OCI-LY1 (cell line): ENCODE measurements around the gene ABR.

Experiments used
- H2AFZ ChIP-seq: fragments of 200-600 bp; sonication (generic), shearing (Covaris generic); 2 replicates; pipeline ENCODE4 v1.6.0; 2014; ENCODE audit warnings: antibody characterized with exemption, mild to moderate bottlenecking, low read length
- H3F3A ChIP-seq: fragments of 200-600 bp; sonication (generic), shearing (Covaris generic); 2 replicates; pipeline ENCODE4 v1.6.0; 2014; ENCODE audit warnings: mild to moderate bottlenecking, antibody characterized with exemption, low read length, moderate library complexity; ENCODE audit not compliant: insufficient read depth
- H3K27ac ChIP-seq: fragments of 200-600 bp; sonication (generic); 2 replicates; pipeline ENCODE4 v1.5.1; 2014; ENCODE audit warnings: low read length, mixed run types, mild to moderate bottlenecking, low read depth; ENCODE audit not compliant: poor library complexity, severe bottlenecking
- H3K27me3 ChIP-seq: fragments of 200-600 bp; sonication (generic); 2 replicates; pipeline ENCODE4 v1.6.0; 2014; ENCODE audit warnings: antibody characterized with exemption, mild to moderate bottlenecking, low read length, moderate library complexity; ENCODE audit not compliant: insufficient read depth
- H3K36me3 ChIP-seq: fragments of 200-600 bp; sonication (generic); 2 replicates; pipeline ENCODE4 v1.6.1; 2014; ENCODE audit warnings: mild to moderate bottlenecking, antibody characterized with exemption, low read length, moderate library complexity, mixed read lengths; ENCODE audit not compliant: insufficient read depth
- H3K4me1 ChIP-seq: fragments of 200-600 bp; sonication (generic); 2 replicates; pipeline ENCODE4 v1.5.1; 2014; ENCODE audit warnings: mild to moderate bottlenecking, low read length, moderate library complexity; ENCODE audit not compliant: insufficient read depth, severe bottlenecking
- H3K4me2 ChIP-seq: fragments of 200-600 bp; sonication (generic), shearing (Covaris generic); 2 replicates; pipeline ENCODE4 v1.6.1; 2014; ENCODE audit warnings: low read length
- H3K4me3 ChIP-seq: fragments of 200-600 bp; sonication (generic); 2 replicates; pipeline ENCODE4 v1.5.1; 2014; ENCODE audit warnings: low read length, low read depth, mild to moderate bottlenecking, mixed read lengths; ENCODE audit not compliant: poor library complexity, severe bottlenecking
- H3K79me2 ChIP-seq: fragments of 200-600 bp; shearing (Covaris generic); 2 replicates; pipeline ENCODE4 v1.6.1; 2016; ENCODE audit warnings: mixed run types, low read length, mixed read lengths; ENCODE audit not compliant: insufficient read depth
- H3K9ac ChIP-seq: fragments of 200-600 bp; sonication (generic), shearing (Covaris generic); 2 replicates; pipeline ENCODE4 v1.6.1; 2014; ENCODE audit warnings: mild to moderate bottlenecking, low read length, mixed read lengths
- H3K9me2 ChIP-seq: fragments of 200-600 bp; sonication (generic), shearing (Covaris generic); 2 replicates; pipeline ENCODE4 v1.6.1; 2014; ENCODE audit warnings: low read depth, mild to moderate bottlenecking, low read length, mixed read lengths
- H3K9me3 ChIP-seq: fragments of 200-600 bp; shearing (Covaris generic); 2 replicates; pipeline ENCODE4 v1.6.1; 2014; ENCODE audit warnings: low read length, mixed read lengths
- H4K20me1 ChIP-seq: fragments of 200-600 bp; sonication (generic), shearing (Covaris generic); 2 replicates; pipeline ENCODE4 v1.6.0; 2016; ENCODE audit warnings: mild to moderate bottlenecking, low read length; ENCODE audit not compliant: insufficient read depth
- EZH2 ChIP-seq: fragments of 200-600 bp; sonication (generic), shearing (Covaris generic); IDR thresholded peaks from 2 replicates; pipeline ENCODE4 v1.8.0; 2017; ENCODE audit warnings: borderline replicate concordance, mixed run types, mild to moderate bottlenecking, antibody characterized with exemption, low read length, moderate library complexity, mixed read lengths
- TF ChIP-seq, protein P1 (sequence below): fragments of 200-600 bp; sonication (generic), shearing (Covaris generic); IDR thresholded peaks from 2 replicates; pipeline ENCODE4 v1.5.1; 2017; ENCODE audit warnings: mild to moderate bottlenecking, antibody characterized with exemption, low read length, moderate library complexity, mixed read lengths

ABR gene

DNA sequence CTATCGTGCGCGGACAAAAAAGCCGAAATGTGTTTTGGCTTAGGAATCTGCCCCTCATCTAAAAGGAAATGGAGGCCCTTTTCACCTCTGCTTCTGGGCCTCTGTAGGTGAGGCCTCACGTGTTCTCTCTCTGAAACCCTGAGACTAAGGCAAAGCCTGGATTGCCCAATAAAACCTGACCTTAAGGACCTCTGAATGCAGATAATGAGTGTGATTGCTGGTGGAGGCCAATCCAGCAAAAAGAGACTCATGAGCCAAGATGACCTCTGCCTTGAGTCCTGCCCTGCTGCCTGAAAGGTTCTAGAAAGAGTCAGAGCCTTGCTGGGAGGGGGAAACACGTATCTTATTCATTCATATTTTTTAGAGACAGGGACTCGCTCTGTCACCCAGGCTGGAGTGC, 44.5 kb upstream of the ABR start:
- Histone ChIP-seq H3F3A (0 out of 2 replicates have a peak, but pooled peaks cover 3% of the 10 kb centered on the region), H3K4me1 (peaks cover 62% of the 10 kb centered on the region), H3K4me2 (peak overlapping the region; percentile 20; the same call in 1 of the 2 replicates), H4K20me1 (no peaks in the 10 kb centered on the region), H3K9me2 (no peaks in the 10 kb centered on the region), H3K9me3 (no peaks in the 10 kb centered on the region), H3K27me3 (no peaks in the 10 kb centered on the region), H3K79me2 (peaks cover 29% of the 10 kb centered on the region), H2AFZ (no peak overlapping the region), H3K9ac (no peak overlapping the region), H3K4me3 (no peak overlapping the region), H3K27ac (peak overlapping the region; percentile 57), H3K36me3 (peaks cover 24% of the 10 kb centered on the region; the same call in 1 of the 2 replicates)
- TF ChIP-seq, protein P1, sequence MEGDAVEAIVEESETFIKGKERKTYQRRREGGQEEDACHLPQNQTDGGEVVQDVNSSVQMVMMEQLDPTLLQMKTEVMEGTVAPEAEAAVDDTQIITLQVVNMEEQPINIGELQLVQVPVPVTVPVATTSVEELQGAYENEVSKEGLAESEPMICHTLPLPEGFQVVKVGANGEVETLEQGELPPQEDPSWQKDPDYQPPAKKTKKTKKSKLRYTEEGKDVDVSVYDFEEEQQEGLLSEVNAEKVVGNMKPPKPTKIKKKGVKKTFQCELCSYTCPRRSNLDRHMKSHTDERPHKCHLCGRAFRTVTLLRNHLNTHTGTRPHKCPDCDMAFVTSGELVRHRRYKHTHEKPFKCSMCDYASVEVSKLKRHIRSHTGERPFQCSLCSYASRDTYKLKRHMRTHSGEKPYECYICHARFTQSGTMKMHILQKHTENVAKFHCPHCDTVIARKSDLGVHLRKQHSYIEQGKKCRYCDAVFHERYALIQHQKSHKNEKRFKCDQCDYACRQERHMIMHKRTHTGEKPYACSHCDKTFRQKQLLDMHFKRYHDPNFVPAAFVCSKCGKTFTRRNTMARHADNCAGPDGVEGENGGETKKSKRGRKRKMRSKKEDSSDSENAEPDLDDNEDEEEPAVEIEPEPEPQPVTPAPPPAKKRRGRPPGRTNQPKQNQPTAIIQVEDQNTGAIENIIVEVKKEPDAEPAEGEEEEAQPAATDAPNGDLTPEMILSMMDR, result no peak
- TF ChIP-seq EZH2, result no peak

DNA sequence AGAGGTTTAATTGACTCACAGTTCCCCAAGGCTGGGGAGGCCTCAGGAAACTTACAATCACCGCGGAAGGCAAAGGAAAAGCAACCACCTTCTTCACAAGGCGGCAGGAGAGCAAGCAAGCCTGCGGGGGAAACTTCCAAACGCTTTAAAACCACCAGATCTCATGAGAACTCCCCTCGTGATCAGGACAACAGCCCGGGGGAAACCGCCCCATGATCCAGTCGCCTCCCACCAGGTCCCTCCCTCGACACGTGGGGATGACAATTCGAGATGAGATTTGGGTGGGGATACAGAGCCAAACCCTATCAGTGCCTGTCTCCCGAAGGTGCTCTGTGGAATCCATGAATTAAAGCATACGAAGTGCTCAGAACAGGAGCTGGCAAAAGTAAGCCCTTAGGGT, 43.9 kb upstream of the ABR start:
- Histone ChIP-seq H3F3A (0 out of 2 replicates have a peak, but pooled peaks cover 3% of the 10 kb centered on the region), H3K4me1 (peaks cover 68% of the 10 kb centered on the region), H3K79me2 (peaks cover 36% of the 10 kb centered on the region), H3K4me3 (no peak overlapping the region), H3K36me3 (peaks cover 24% of the 10 kb centered on the region; the same call in 1 of the 2 replicates), H3K9ac (no peak overlapping the region), H4K20me1 (no peaks in the 10 kb centered on the region), H2AFZ (no peak overlapping the region), H3K9me2 (no peaks in the 10 kb centered on the region), H3K9me3 (no peaks in the 10 kb centered on the region), H3K27ac (peak overlapping the region; percentile 57), H3K4me2 (no peak overlapping the region), H3K27me3 (no peaks in the 10 kb centered on the region)
- TF ChIP-seq, protein P1, result no peak

DNA sequence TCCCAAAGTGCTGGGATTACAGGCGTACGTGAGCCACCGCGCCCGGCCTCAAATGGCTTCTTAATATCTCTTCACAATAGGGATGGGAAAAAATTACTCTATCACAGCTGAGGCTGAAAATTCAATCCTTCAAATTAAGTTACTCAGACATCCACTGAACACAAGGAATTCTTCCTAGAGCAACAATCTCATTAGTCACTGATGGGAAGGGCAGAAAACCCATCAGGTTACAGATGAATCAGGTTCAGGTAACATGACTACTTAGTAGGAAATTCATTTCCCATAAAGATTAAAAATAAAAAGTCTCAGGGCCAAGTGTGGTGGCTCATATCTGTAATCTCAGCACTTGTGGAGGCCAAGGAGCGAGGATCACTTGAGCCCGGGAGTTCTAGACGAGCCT, 42.5 kb upstream of the ABR start:
- no peaks in the 10 kb centered on the region for H3K9me3 ChIP-seq
- H4K20me1 ChIP-seq, result no peaks in the 10 kb centered on the region
- H3K79me2 ChIP-seq, result peaks cover 35% of the 10 kb centered on the region
- H3K4me1 ChIP-seq, result peaks cover 73% of the 10 kb centered on the region
- no peak overlapping the region for H3K27ac ChIP-seq
- no peaks in the 10 kb centered on the region for H3K9me2 ChIP-seq
- no peak overlapping the region for H3K4me3 ChIP-seq
- H3F3A ChIP-seq, result 0 out of 2 replicates have a peak, but pooled peaks cover 3% of the 10 kb centered on the region
- H3K27me3 ChIP-seq, result no peaks in the 10 kb centered on the region
- no peak overlapping the region for H3K4me2 ChIP-seq
- peaks cover 19% of the 10 kb centered on the region; the same call in 1 of the 2 replicates for H3K36me3 ChIP-seq
- no peak overlapping the region for H3K9ac ChIP-seq
- TF ChIP-seq EZH2, result no peak
- TF ChIP-seq, protein P1, result no peak
- no peak overlapping the region for H2AFZ ChIP-seq
